A673 (cell line): ENCODE results near the gene C3orf20.

ENCODE experiments used
- CTCF ChIP-seq: fragments of 300-800, 200-600 bp; sonication (generic); conservative IDR thresholded peaks from 2 replicates; pipeline ENCODE4 v1.5.1; 2017; ENCODE audit warnings: low read depth, mild to moderate bottlenecking, antibody characterized with exemption, low read length, moderate library complexity, mixed read lengths
- EZH2 ChIP-seq: fragments of 200-600 bp; sonication (generic); IDR thresholded peaks from 2 replicates; pipeline ENCODE4 v1.6.1; 2017; ENCODE audit warnings: borderline replicate concordance, low read depth, mild to moderate bottlenecking, mixed read lengths, antibody characterized with exemption, low read length; ENCODE audit not compliant: poor library complexity, severe bottlenecking

GRCh38 chr3:14719006-14719405 is 44.1 kb downstream of the C3orf20 start:
- no peak for TF ChIP-seq CTCF
- TF ChIP-seq EZH2: no peak
